ENCODE data around the gene ZNF768.

GRCh38 chr16:30530163-30531037 is 4.0 kb upstream of the ZNF768 start:
- TF ChIP-seq YY1 (IDR thresholded peaks at IDR 0.05; ENCODE audit: extremely low read depth, insufficient replicate concordance, low read depth, low read length) (no peak), CTCF (IDR thresholded peaks at IDR 0.05 in 2 of 3, conservative IDR thresholded peaks at IDR 0.05 in 1 of 3; ENCODE audit: borderline replicate concordance in 1 of 3, insufficient read depth in 1 of 3, low read depth in 2 of 3, low read length in 2 of 3) (no peak), ELF1 (IDR thresholded peaks at IDR 0.05; ENCODE audit: borderline replicate concordance, low read depth) (no peak), ZNF274 (IDR thresholded peaks at IDR 0.05; ENCODE audit: low read depth, low read length) (no peak), EZH2 (IDR thresholded peaks at IDR 0.05) (no peak), EZH2phosphoT487 (IDR thresholded peaks at IDR 0.05; ENCODE audit: borderline replicate concordance) (no peak)
- TF ChIP-seq, protein P1, sequence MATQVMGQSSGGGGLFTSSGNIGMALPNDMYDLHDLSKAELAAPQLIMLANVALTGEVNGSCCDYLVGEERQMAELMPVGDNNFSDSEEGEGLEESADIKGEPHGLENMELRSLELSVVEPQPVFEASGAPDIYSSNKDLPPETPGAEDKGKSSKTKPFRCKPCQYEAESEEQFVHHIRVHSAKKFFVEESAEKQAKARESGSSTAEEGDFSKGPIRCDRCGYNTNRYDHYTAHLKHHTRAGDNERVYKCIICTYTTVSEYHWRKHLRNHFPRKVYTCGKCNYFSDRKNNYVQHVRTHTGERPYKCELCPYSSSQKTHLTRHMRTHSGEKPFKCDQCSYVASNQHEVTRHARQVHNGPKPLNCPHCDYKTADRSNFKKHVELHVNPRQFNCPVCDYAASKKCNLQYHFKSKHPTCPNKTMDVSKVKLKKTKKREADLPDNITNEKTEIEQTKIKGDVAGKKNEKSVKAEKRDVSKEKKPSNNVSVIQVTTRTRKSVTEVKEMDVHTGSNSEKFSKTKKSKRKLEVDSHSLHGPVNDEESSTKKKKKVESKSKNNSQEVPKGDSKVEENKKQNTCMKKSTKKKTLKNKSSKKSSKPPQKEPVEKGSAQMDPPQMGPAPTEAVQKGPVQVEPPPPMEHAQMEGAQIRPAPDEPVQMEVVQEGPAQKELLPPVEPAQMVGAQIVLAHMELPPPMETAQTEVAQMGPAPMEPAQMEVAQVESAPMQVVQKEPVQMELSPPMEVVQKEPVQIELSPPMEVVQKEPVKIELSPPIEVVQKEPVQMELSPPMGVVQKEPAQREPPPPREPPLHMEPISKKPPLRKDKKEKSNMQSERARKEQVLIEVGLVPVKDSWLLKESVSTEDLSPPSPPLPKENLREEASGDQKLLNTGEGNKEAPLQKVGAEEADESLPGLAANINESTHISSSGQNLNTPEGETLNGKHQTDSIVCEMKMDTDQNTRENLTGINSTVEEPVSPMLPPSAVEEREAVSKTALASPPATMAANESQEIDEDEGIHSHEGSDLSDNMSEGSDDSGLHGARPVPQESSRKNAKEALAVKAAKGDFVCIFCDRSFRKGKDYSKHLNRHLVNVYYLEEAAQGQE (IDR thresholded peaks at IDR 0.05; ENCODE audit: low read depth), result no peak
